Head of caudate nucleus (tissue), 42 donors: ENCODE results near the gene EMC1.
"Not testable (repeated sequence)": the region's sequence is repeated elsewhere in the genome, so short reads cannot be mapped to it uniquely, and the experiment has no call there.

ENCODE experiments used
- DNase-seq, 42 donors: peaks; one replicate each; pipeline versions ENCODE4 v3.0.0 to v3.0.0-alpha.2; 2020 to 2021; ENCODE audit warnings: mixed read lengths in 7 of 42
- intact Hi-C: fragments of 100-400 bp; cut with DNase I; formaldehyde crosslinking; loops from one replicate; pipeline ENCODE4 v1.15.0; 2022

EMC1 gene

GRCh38 chr1:19203440-19203839, 47.9 kb downstream of the EMC1 start:
- DNase-seq, result peak in 1 of 42 donors; percentile 38
- intact Hi-C loops, result no loop called here

GRCh38 chr1:19202396-19202795, 48.9 kb downstream of the EMC1 start:
- intact Hi-C loops, result no loop called here
- DNase-seq, result no peak

- intact Hi-C loops, result no loop called here
These were observed 51.2 kb downstream of the EMC1 start for GRCh38 chr1:19199969-19200604.

GRCh38 chr1:19199329-19199968, 51.9 kb downstream of the EMC1 start:
- no peak for DNase-seq
- intact Hi-C loops, result no loop called here

More at GRCh38 chr1:19199969-19200604, 51.2 kb downstream of the EMC1 start:
- DNase-seq, result peak in 1 of 42 donors; percentile 6

- intact Hi-C loops, result no loop called here
- no peak for DNase-seq
These were observed 52.5 kb downstream of the EMC1 start for GRCh38 chr1:19198820-19199219.

GRCh38 chr1:19197845-19198244, 53.5 kb downstream of the EMC1 start:
- no peak for DNase-seq
- intact Hi-C loops, result no loop called here

- DNase-seq, result no peak
- intact Hi-C loops, result no loop called here
These were observed 55.0 kb downstream of the EMC1 start for GRCh38 chr1:19196331-19196730.

- intact Hi-C loops, result no loop called here
- DNase-seq, result no peak
These were observed 58.3 kb downstream of the EMC1 start for GRCh38 chr1:19193004-19193403.

- no peak for DNase-seq
- intact Hi-C loops, result no loop called here
These were observed 59.5 kb downstream of the EMC1 start for GRCh38 chr1:19191811-19192210.

- DNase-seq, result no peak
- intact Hi-C loops, result no loop called here
These were observed 60.9 kb downstream of the EMC1 start for GRCh38 chr1:19190468-19190867.

GRCh38 chr1:19189270-19189669, 62.1 kb downstream of the EMC1 start:
- no peak for DNase-seq
- intact Hi-C loops, result no loop called here

GRCh38 chr1:19187852-19188251, 63.5 kb downstream of the EMC1 start:
- no peak for DNase-seq
- intact Hi-C loops, result no loop called here

GRCh38 chr1:19186001-19186400, 65.3 kb downstream of the EMC1 start:
- intact Hi-C loops, result no loop called here
- DNase-seq, result no peak

- intact Hi-C loops, result no loop called here
- DNase-seq, result no peak
These were observed 69.1 kb downstream of the EMC1 start for GRCh38 chr1:19182223-19182622.

- DNase-seq, intact Hi-C loops: not testable (repeated sequence)
These were observed 71.1 kb downstream of the EMC1 start for GRCh38 chr1:19180265-19180657.

- intact Hi-C loops, result no loop called here
- DNase-seq, result peak in 10 of 42 donors; percentile 14 to 41 (median 21)
These were observed 71.6 kb downstream of the EMC1 start for GRCh38 chr1:19179597-19180264.

GRCh38 chr1:19178734-19179398, 72.5 kb downstream of the EMC1 start:
- DNase-seq, result no peak
- intact Hi-C loops, result no loop called here

- no peak for DNase-seq
- intact Hi-C loops, result no loop called here
These were observed 73.5 kb downstream of the EMC1 start for GRCh38 chr1:19177811-19178210.

GRCh38 chr1:19169642-19170041, 81.7 kb downstream of the EMC1 start:
- DNase-seq, result no peak
- intact Hi-C loops, result no loop called here

GRCh38 chr1:19167140-19167539, 84.2 kb downstream of the EMC1 start:
- intact Hi-C loops, result no loop called here

More at GRCh38 chr1:19167140-19167539, 84.2 kb downstream of the EMC1 start:
- no peak for DNase-seq
